NCI-H2081 (cell line): ENCODE measurements around the gene CCNT2.
"Not testable (repeated sequence)": the region's sequence is repeated elsewhere in the genome, so short reads cannot be mapped to it uniquely, and the experiment has no call there.

Experiments
- DNase-seq, 2 experiments: peaks; one replicate each; lab custom pipeline; 2025; lab: John Stamatoyannopoulos, UW

CCNT2 gene

GRCh38 chr2:134975281-134976009 is 56.8 kb downstream of the CCNT2 start:
- no peak for DNase-seq

GRCh38 chr2:134976074-134976702 is 57.6 kb downstream of the CCNT2 start:
- no peak for DNase-seq

- DNase-seq = not testable (repeated sequence)
Observed at GRCh38 chr2:134977104-134977503, 58.5 kb downstream of the CCNT2 start.

- no peak for DNase-seq
Observed at GRCh38 chr2:134979221-134979620, 60.6 kb downstream of the CCNT2 start.

- DNase-seq = no peak
Observed at GRCh38 chr2:134980639-134981038, 62.0 kb downstream of the CCNT2 start.

- DNase-seq = no peak
Observed at GRCh38 chr2:134982603-134983002, 64.0 kb downstream of the CCNT2 start.

GRCh38 chr2:134985061-134985460 is 66.4 kb downstream of the CCNT2 start:
- no peak for DNase-seq

- peak in 1 of 2 experiments; percentile 45 for DNase-seq
Observed at GRCh38 chr2:134988994-134989605, 70.5 kb downstream of the CCNT2 start.

- no peak for DNase-seq
Observed at GRCh38 chr2:134999521-134999920, 80.9 kb downstream of the CCNT2 start.

GRCh38 chr2:135002836-135003235 is 84.2 kb downstream of the CCNT2 start:
- no peak for DNase-seq

- DNase-seq = peak; percentile 70 to 79
Observed at GRCh38 chr2:135004005-135004746, 85.6 kb downstream of the CCNT2 start.

- no peak for DNase-seq
Observed at GRCh38 chr2:135005753-135006152, 87.1 kb downstream of the CCNT2 start.
